Calu3 (cell line): Measurements from ENCODE around the gene TRERF1. TPM values are rescaled to one million over a fixed set of nuclear protein-coding genes. Genes with fewer than 3 reads are reported as not detected.

Experiments
- BruUV-seq: library from RNA; stranded (reverse); fragments of 400-500 nt; replicated peaks from 2 replicates; lab custom pipeline; 2021; lab: Mats Ljungman, UMichigan
- CTCF ChIA-PET: fragments of 300-600 bp; sonication (Branson Sonifier 250); formaldehyde crosslinking; loops from one replicate; lab custom pipeline; 2022; ENCODE audit warnings: antibody characterized with exemption; lab: Charles Lee
- DNase-seq: peaks from one replicate; pipeline ENCODE4 v3.0.0; 2022
- H3K27ac Mint-ChIP-seq: one replicate; pipeline ENCODE4 v1.8.0; 2022; ENCODE audit warnings: mixed read lengths; ENCODE audit not compliant: unreplicated experiment
- H3K27me3 Mint-ChIP-seq: one replicate; pipeline ENCODE4 v1.8.0; 2022; ENCODE audit warnings: mixed read lengths; ENCODE audit not compliant: unreplicated experiment
- H3K36me3 Mint-ChIP-seq: one replicate; pipeline ENCODE4 v1.8.0; 2022; ENCODE audit warnings: mild to moderate bottlenecking, moderate library complexity, mixed read lengths; ENCODE audit not compliant: insufficient read depth, unreplicated experiment
- H3K4me1 Mint-ChIP-seq: one replicate; pipeline ENCODE4 v1.8.0; 2022; ENCODE audit warnings: mild to moderate bottlenecking, low read depth, mixed read lengths; ENCODE audit not compliant: unreplicated experiment
- H3K4me3 Mint-ChIP-seq: one replicate; pipeline ENCODE4 v1.8.0; 2022; ENCODE audit warnings: mild to moderate bottlenecking, low read depth, moderate library complexity, mixed read lengths; ENCODE audit not compliant: unreplicated experiment
- H3K9me3 Mint-ChIP-seq: one replicate; pipeline ENCODE4 v1.8.0; 2022; ENCODE audit warnings: low read depth, mixed read lengths; ENCODE audit not compliant: unreplicated experiment
- intact Hi-C: fragments of 100-400 bp; cut with micrococcal nuclease; formaldehyde crosslinking; loops from one replicate; pipeline ENCODE4 v1.10.0; 2022; ENCODE audit not compliant: unreplicated experiment
- total RNA-seq: library from RNA; stranded (reverse); gene quantifications from 2 replicates; pipeline ENCODE4 v1.2.3, GENCODE V29; 2022
- TF ChIP-seq, protein P1 (sequence below): fragments of 200-600 bp; IDR thresholded peaks from one replicate; pipeline ENCODE4 v1.8.0; 2022; ENCODE audit warnings: antibody characterized with exemption; ENCODE audit not compliant: unreplicated experiment

TRERF1 gene
- total RNA-seq, 1 experiment from 2014 or later = 1.4 TPM

GRCh38 chr6:42295677-42296076 is 156.0 kb downstream of the TRERF1 start:
- no peak for DNase-seq
- Mint-ChIP-seq H3K9me3 (no peaks in the 10 kb centered on the region), H3K4me3 (no peak overlapping the region), H3K4me1 (peaks cover 62% of the 10 kb centered on the region), H3K36me3 (peaks cover 9% of the 10 kb centered on the region), H3K27ac (no peak overlapping the region), H3K27me3 (no peaks in the 10 kb centered on the region)
- intact Hi-C loops = no loop called here
- no TSS peak for BruUV-seq
- CTCF ChIA-PET = interaction anchor here (1.5 kb wide), 1 partner anchor 20 kb away, joined by 4 read pairs; no protein-coding TSS in a partner anchor
- TF ChIP-seq, protein P1, sequence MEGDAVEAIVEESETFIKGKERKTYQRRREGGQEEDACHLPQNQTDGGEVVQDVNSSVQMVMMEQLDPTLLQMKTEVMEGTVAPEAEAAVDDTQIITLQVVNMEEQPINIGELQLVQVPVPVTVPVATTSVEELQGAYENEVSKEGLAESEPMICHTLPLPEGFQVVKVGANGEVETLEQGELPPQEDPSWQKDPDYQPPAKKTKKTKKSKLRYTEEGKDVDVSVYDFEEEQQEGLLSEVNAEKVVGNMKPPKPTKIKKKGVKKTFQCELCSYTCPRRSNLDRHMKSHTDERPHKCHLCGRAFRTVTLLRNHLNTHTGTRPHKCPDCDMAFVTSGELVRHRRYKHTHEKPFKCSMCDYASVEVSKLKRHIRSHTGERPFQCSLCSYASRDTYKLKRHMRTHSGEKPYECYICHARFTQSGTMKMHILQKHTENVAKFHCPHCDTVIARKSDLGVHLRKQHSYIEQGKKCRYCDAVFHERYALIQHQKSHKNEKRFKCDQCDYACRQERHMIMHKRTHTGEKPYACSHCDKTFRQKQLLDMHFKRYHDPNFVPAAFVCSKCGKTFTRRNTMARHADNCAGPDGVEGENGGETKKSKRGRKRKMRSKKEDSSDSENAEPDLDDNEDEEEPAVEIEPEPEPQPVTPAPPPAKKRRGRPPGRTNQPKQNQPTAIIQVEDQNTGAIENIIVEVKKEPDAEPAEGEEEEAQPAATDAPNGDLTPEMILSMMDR = no peak

DNA sequence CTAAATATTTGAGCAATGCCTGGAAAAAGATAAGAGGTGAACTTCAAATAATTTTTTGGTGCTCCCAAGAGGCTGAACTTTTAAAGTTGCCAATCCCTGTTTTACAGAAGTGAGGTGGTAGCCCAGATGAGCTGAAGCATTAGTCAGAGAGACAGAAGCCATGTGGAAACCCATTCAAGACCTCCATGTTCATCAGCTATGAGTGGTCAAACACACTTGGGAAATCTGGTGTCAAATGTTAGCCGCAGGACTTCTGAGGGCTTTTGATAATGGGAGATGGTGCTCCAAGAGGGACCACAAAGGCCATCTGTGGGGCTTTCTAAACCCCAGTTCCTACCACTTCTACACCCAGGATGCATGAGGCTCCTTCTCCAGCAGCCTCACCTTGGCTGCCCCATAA is 156.5 kb downstream of the TRERF1 start:
- no peak for DNase-seq
- Mint-ChIP-seq H3K9me3 (no peaks in the 10 kb centered on the region), H3K4me3 (peak overlapping the region; percentile 35), H3K4me1 (peaks cover 57% of the 10 kb centered on the region), H3K27me3 (no peaks in the 10 kb centered on the region), H3K27ac (peak overlapping the region; percentile 88), H3K36me3 (peaks cover 9% of the 10 kb centered on the region)
- TF ChIP-seq, protein P1 = no peak
- intact Hi-C loops = no loop called here
- CTCF ChIA-PET = interaction anchor here (0.9 to 1.5 kb wide), 2 partner anchors 20 to 237 kb away, joined by 3 to 4 read pairs; no protein-coding TSS in a partner anchor
- no TSS peak for BruUV-seq

- DNase-seq = peak; percentile 67
- H3K27me3 Mint-ChIP-seq = no peaks in the 10 kb centered on the region
- H3K36me3 Mint-ChIP-seq = peaks cover 9% of the 10 kb centered on the region
- TF ChIP-seq, protein P1 = no peak
- H3K4me3 Mint-ChIP-seq = peak overlapping the region; percentile 35
- H3K4me1 Mint-ChIP-seq = peaks cover 55% of the 10 kb centered on the region
- CTCF ChIA-PET = interaction anchor here (0.6 to 1.5 kb wide), 5 partner anchors 21 to 253 kb away, joined by 3 to 5 read pairs (median 4); no protein-coding TSS in a partner anchor
- intact Hi-C loops = no loop called here
- H3K9me3 Mint-ChIP-seq = no peaks in the 10 kb centered on the region
- no TSS peak for BruUV-seq
- peak overlapping the region; percentile 88 for H3K27ac Mint-ChIP-seq
These were observed 157.0 kb downstream of the TRERF1 start for GRCh38 chr6:42294759-42295158.

DNA sequence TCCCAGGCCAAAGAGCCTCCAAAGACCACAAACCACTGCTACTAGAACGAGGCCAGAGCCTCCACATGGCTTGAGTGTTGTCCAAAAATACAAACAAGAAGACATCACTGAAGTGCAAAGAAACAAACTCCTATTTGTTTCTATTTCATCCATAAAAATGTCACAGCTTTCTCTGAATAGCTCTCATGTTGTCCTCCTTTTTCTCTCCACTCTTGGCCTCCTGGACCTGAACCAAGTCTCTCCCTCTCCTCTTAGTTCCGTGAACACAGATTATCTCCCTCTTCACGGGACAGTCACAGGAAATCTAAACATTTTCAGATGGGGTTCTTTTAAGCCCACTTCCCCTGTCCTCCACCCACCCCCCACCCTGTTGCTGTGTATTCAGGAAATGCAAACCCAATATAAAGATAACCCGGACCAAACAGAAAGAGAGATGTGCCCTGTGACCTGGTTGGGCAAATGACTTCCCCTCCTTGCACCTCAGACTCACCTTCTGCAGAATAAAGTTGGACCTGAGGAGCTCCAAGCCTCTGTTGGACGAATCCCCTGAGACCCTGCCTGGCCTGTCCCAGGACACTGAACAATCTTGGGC is 158.2 kb downstream of the TRERF1 start:
- DNase-seq = no peak
- CTCF ChIA-PET = interaction anchor here (1.0 kb wide), 1 partner anchor 33 kb away, joined by 4 read pairs; no protein-coding TSS in a partner anchor
- Mint-ChIP-seq H3K4me1 (peaks cover 67% of the 10 kb centered on the region), H3K9me3 (no peaks in the 10 kb centered on the region), H3K36me3 (peaks cover 9% of the 10 kb centered on the region), H3K27ac (no peak overlapping the region), H3K27me3 (no peaks in the 10 kb centered on the region), H3K4me3 (no peak overlapping the region)
- BruUV-seq = no TSS peak
- TF ChIP-seq, protein P1 = no peak
- intact Hi-C loops = no loop called here
